Caki2 (cell line): ENCODE measurements around the gene RAB25. TPM values are rescaled to one million over a fixed set of nuclear protein-coding genes. Genes with fewer than 3 reads are reported as not detected.

Source experiments
- DNase-seq: peaks from one replicate; pipeline ENCODE4 v3.0.0-alpha.2; 2015; ENCODE audit warnings: low read depth
- in situ Hi-C: cut with HindIII; loops from 2 replicates; pipeline ENCODE4 v1.10.0; 2016; ENCODE audit warnings: low sequenced_read_pairs, low pct_unique_long_range_greater_than_20kb, mixed read lengths
- total RNA-seq: library from RNA; depleted of rRNA; stranded (reverse); fragments of >200 nt; shearing (Covaris generic); gene quantifications from 2 replicates; pipeline ENCODE4 v1.2.3, GENCODE V29; 2014; ENCODE audit warnings: low replicate concordance

The RAB25 gene
- total RNA-seq, 1 experiment from 2014 or later = not detected

GRCh38 chr1:156073740-156074139, 12.8 kb downstream of the RAB25 start:
- in situ Hi-C loops = no loop called here

DNA sequence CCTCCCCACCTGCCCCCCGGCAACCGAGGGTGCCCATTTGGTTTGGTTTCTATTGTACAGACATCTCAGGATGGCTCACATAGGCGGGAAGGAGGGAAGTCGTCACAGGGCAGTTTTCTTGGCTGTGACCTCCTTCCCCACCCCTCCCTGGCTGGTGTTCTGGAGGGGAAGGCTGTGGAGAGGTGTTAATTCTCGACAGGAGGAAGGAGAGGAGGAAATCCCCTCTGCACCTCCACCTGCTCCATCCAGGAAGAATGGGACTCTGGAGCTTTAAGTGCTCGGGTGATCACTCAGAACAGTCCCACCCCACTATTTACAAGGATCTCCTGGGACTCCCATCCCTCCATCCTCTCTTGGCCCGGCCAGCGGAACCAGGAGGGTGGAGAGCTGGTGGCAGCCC, 13.7 kb downstream of the RAB25 start:
- in situ Hi-C loops = no loop called here

More at GRCh38 chr1:156073740-156074139, 12.8 kb downstream of the RAB25 start:
- no peak for DNase-seq

DNA sequence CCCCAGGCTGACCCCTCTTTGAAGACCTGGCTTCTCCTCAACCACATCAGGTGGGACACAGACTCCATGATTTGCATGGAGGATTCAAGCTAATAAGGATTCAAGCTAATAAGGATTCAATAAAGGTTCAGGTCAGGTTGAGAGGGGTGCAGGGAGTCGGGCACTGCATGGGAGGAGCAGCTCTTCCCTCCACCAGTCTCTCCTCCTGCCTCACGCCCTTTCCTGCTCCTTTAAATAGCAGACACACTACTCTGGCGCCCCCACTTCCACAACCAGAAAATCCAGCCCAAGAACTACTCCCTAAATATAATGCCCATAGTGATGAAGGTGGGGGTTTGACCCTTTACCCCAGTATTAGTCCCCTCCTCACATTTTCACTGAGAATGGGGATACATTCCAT, 14.2 kb downstream of the RAB25 start:
- in situ Hi-C loops = no loop called here
- DNase-seq = no peak

More for the DNA sequence above, 13.7 kb downstream of the RAB25 start:
- no peak for DNase-seq

GRCh38 chr1:156075775-156076204, 14.8 kb downstream of the RAB25 start:
- in situ Hi-C loops = no loop called here
- DNase-seq = no peak

GRCh38 chr1:156076609-156077429, 15.9 kb downstream of the RAB25 start:
- in situ Hi-C loops = no loop called here

GRCh38 chr1:156077430-156077760, 16.4 kb downstream of the RAB25 start:
- DNase-seq = no peak
- in situ Hi-C loops = no loop called here

More at GRCh38 chr1:156076609-156077429, 15.9 kb downstream of the RAB25 start:
- no peak for DNase-seq

GRCh38 chr1:156078728-156079127, 17.8 kb downstream of the RAB25 start:
- in situ Hi-C loops = no loop called here
- DNase-seq = no peak

DNA sequence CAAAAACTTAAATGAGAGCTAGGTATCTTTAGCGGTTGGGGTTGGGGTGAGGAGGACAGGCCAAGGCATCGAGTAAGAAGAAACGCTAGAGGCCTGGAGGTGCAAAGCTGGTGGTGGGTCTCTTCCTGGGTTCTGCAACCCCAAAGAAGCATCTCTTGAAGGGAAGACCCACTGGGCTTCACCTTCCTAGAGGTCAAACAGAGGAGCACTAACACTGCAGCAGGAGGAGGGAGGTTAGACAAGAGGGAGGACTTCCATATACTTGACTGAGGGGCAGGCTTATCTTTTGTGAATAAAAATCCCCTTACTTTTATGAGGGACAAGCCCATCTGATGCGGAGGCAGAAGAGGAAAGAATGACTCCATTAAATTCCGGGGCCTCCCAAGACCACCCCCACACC, 18.8 kb downstream of the RAB25 start:
- in situ Hi-C loops = no loop called here
- no peak for DNase-seq

DNA sequence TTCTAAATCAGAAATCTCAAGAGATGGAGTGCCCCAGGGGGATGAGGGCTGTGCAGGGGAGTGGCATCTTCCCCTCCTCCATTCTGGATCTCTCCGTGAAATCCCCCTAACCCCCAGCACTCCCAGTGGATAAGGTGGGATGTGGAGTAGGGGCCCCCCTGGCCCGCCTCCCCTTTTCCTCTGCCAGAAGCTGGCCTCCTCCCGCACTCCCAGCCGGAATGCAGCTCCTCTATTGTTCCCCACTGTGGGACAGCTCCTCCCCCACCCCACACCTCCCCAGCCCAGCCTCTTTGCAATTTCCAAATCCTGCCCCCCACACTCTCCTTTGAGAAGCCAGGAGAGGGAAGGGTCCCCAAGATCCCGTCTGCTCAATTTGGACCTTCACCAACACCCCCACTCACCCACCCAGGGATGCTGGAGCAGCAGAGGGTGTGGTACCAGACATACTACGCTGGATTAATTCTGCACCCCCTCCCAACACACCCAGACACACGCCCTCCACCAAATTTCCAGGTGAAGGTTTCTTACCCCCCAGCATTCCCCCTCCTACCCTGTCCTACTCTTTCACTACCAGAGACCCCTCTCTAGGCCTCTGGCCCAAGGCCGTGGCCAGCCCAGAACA, 19.4 kb downstream of the RAB25 start:
- DNase-seq = no peak
- in situ Hi-C loops = no loop called here

DNA sequence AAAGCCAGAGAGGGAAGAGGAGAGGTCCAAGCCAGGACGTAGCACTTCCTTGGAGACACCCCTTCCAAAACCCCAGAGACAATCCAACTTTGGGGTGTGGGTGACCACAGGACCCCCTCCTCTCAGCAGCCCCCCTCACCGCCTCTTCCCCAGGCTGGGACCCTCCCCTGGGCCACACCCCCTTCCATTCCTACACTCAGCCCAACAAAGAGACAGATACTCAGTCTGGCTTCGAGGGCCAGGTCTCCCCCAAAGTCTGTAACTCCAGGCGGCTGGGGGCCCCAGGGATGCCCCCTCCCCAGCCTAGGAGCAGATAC, 19.9 kb downstream of the RAB25 start:
- in situ Hi-C loops = no loop called here
- DNase-seq = no peak

GRCh38 chr1:156081180-156081916, 20.4 kb downstream of the RAB25 start:
- DNase-seq = no peak
- in situ Hi-C loops = no loop called here

GRCh38 chr1:156081917-156082308, 21.0 kb downstream of the RAB25 start:
- in situ Hi-C loops = no loop called here
- DNase-seq = no peak

DNA sequence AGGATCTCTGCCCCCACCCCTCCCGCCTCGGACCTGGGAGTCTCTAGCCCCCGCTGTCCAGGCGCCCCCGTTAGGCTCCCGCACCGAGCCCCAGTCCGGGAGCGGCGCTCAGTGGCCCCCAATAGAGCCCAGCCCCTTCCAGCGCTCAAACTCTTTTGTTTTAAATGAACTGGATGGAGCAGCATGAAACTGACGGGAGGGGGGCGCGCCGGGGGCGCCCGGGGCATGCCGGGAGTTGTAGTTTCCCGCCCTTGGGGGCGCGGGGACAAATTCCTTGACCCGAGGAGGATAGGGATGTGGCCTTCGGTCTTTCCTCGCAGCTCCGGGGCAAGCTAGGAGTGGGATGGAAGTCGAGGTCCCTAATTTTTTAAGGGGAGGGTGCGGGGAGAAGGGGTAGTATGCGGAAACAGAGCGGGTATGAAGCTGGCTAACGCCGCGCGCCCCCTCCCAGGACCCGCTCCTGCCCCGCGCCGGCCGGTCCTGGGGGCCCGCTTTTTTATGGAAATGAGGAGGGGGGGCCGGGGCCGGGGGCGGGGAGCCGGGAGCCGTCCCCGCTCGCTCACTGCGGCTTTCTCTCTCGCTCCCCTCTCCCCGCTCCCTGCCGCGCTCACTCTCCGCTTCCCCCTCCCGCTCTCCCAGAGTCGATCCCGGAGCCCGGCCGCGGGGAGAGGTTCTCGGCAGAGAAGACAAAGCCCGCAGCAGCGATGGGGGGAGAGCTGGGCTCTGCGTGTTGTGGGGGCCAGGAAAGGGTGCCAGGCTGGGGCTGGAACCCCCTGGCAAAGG, 21.5 kb downstream of the RAB25 start, which contains the start of gene MEX3A:
Gene MEX3A (minus strand): TSS at position 157 of the 783 bp plus-strand sequence. CDS start 467 bp downstream, outside the sequence.
- DNase-seq = no peak
- in situ Hi-C loops = no loop called here

- in situ Hi-C loops = no loop called here
- no peak for DNase-seq
These were observed 23.1 kb downstream of the RAB25 start for GRCh38 chr1:156083800-156084790.

DNA sequence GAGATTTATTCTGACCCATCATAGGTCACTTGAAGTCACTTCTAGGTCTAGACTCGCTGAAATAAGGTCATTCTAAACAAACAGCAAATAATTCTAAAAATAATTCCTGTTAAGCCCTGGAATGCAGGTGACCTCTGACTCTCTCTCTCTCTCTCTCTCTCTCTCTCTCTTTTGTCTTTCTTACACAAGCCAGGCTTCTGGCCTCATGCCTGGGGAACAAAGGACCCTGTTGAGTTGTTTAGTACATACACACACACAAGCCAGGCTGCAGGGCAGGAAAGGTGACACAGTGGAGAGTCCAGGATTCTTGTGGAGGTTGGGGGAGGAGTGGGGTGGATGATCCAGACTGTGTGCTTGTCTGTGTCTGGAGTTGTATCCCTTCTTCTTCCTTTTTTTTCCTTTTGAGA, 25.3 kb downstream of the RAB25 start:
- no peak for DNase-seq
- in situ Hi-C loops = no loop called here

DNA sequence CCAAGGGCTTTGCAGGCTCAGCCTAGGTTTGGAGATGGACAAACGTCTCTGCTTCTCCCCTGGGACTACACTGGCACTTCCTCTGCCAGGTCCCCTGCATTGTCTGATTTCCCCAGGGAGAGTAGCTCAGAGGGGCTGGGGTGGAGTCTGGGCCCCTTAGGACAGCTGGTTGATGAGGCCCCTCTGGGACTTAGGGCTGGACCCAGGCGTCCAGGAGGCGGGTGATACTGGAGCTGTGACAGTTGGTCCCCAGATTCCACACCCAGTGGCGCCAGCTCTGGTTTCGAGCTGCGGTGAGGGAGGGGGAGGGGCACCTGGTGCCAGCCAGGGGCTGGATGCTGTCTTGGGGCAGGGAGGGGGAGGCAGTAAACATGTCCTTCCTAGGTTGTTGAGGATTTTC, 28.7 kb downstream of the RAB25 start:
- in situ Hi-C loops = no loop called here
- no peak for DNase-seq

GRCh38 chr1:156090138-156090839, 29.3 kb downstream of the RAB25 start:
- no peak for DNase-seq
- in situ Hi-C loops = no loop called here
